ENCODE measurements around the gene BIRC6. TPM values are rescaled to one million over a fixed set of nuclear protein-coding genes. Genes with fewer than 3 reads are reported as not detected.

Gene BIRC6
- total RNA-seq, 1 donor from 2014 or later: 73.0 TPM

Other genes starting within 250 kb of the BIRC6 start
- 18.0 and 19.4 TPM in 2 replicates for gene SLC30A6, start 191.2 kb upstream of the BIRC6 start, total RNA-seq
- gene NLRC4, start 92.1 kb upstream of the BIRC6 start, total RNA-seq: not detected in 2 replicates
- gene YIPF4, start 79.1 kb upstream of the BIRC6 start, total RNA-seq: 21.6 and 29.8 TPM in 2 replicates